Esophagus muscularis mucosa (tissue), 4 donors: ENCODE results near the gene SLC35A3.

ENCODE experiments used
- EP300 ChIP-seq: sonication (generic); formaldehyde crosslinking; IDR thresholded peaks from one replicate; pipeline ENCODE4 v1.6.1; 2017; ENCODE audit warnings: antibody characterized with exemption
- POLR2A ChIP-seq: fragments of 450-650 bp; IDR thresholded peaks from one replicate; pipeline ENCODE4 v1.6.1; 2017; ENCODE audit warnings: antibody characterized with exemption, moderate library complexity, mild to moderate bottlenecking, low read depth
- POLR2AphosphoS5 ChIP-seq, 2 donors: sonication (generic); formaldehyde crosslinking; IDR thresholded peaks; one replicate each; pipeline ENCODE4 v1.6.1; 2017; ENCODE audit warnings: antibody characterized with exemption in 2 of 2
- TF ChIP-seq, protein P1 (sequence below), 3 experiments: fragments of 200-600 bp in 2 of 3; fragments of 450-650 bp in 1 of 3; sonication (generic) in 2 of 3; IDR thresholded peaks; one replicate each; pipeline ENCODE4 v1.5.1; 2017 to 2019; ENCODE audit warnings: antibody characterized with exemption in 3 of 3, mild to moderate bottlenecking in 2 of 3, moderate library complexity in 1 of 3

DNA sequence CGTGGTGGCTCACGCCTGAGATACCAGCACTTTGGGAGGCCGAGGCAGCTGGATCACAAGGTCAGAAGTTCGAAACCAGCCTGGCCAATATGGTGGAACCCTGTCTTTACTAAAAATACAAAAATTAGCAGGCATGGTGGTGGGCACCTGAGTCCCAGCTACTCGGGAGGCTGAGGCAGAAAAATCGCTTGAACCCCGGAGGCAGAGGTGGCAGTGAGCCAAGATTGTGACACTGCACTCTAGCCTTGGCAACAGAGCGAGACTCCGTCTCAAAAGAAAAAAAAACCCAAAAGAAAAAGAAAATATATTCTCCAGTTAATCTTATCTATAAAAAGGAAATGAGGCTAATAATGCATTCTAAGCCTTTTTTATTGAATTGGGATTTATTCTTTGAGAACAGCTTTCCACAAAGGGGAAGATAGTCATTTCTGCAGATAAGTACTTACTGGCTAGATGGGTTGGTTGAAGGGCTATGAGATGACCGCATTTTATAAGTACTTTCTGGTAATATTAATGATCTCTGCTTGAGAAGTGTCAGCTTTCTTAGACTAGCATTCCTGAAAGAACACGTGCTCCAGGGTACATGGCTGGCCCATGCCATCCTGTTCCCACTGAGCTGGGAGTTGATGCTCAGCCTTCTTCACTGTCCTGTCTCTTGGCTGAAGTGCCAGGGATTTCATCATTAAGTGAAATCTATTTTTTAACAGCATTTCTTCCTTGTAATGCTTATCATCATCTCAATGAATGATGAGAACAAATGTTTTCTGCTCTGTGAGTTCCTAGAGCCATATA lies 105.0 kb downstream of the SLC35A3 start:
- TF ChIP-seq POLR2A (no peak), POLR2AphosphoS5 (IDR thresholded peaks at IDR 0.05) (no peak), EP300 (no peak)
- TF ChIP-seq, protein P1, sequence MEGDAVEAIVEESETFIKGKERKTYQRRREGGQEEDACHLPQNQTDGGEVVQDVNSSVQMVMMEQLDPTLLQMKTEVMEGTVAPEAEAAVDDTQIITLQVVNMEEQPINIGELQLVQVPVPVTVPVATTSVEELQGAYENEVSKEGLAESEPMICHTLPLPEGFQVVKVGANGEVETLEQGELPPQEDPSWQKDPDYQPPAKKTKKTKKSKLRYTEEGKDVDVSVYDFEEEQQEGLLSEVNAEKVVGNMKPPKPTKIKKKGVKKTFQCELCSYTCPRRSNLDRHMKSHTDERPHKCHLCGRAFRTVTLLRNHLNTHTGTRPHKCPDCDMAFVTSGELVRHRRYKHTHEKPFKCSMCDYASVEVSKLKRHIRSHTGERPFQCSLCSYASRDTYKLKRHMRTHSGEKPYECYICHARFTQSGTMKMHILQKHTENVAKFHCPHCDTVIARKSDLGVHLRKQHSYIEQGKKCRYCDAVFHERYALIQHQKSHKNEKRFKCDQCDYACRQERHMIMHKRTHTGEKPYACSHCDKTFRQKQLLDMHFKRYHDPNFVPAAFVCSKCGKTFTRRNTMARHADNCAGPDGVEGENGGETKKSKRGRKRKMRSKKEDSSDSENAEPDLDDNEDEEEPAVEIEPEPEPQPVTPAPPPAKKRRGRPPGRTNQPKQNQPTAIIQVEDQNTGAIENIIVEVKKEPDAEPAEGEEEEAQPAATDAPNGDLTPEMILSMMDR (IDR thresholded peaks at IDR 0.05): no peak
